ENCODE results near the gene SHISA4.
A peak's percentile ranks its signal among the peaks of the same experiment; 100 is the strongest.
"Not testable (repeated sequence)": the region's sequence is repeated elsewhere in the genome, so short reads cannot be mapped to it uniquely, and the experiment has no call there.

The SHISA4 gene

DNA sequence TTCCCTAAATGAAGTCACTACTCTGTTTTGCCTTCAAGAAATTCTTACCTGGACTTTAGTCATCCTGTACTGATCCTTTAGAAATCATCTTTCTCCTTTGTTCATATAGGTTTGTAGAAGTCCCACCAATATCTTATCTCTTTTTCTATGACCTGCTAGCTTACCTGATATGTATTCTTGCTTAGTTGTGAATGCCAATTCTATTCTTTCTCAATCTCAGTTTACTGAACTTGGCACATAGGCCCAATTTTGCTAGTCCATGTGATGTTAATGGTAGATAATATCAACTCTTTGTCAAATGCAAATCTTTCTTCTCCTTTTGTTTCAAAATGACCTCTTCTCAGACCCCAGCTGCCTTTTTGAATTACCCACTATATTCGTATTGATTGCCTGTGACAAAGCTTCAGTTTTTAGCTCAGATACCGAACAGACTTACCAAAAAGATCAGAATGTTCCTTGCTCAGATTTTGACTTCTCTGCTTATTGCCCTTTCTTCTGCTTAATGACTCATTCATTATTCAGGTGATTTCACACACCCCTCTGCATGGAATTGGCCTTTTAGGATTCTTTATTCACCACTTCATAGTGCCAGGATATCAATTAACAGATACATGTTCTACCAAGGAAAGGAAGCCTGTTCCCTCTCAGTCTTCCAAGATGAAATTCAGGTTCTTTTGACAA, 39.2 kb upstream of the SHISA4 start:
- Histone ChIP-seq H2AFZ (ENCODE audit: low read length, unreplicated experiment) (peak overlapping the region; percentile 24), H3K36me3 (ENCODE audit: insufficient read depth, low read length) (peaks cover 39% of the 10 kb centered on the region), H3K4me3 (ENCODE audit: low read depth, low read length) (peak overlapping the region; percentile 35; the same call in 1 of the 2 replicates), H3K27ac (ENCODE audit: low read depth, low read length) (peak overlapping the region; percentile 84), H3K27me3 (ENCODE audit: insufficient read depth, low read length) (no peaks in the 10 kb centered on the region), H3K4me1 (ENCODE audit: control insufficient read depth, insufficient read depth, low read length, unreplicated experiment) (peaks cover 50% of the 10 kb centered on the region), H3K79me2 (ENCODE audit: control insufficient read depth, insufficient read depth, low read length, unreplicated experiment) (peaks cover 37% of the 10 kb centered on the region)

DNA sequence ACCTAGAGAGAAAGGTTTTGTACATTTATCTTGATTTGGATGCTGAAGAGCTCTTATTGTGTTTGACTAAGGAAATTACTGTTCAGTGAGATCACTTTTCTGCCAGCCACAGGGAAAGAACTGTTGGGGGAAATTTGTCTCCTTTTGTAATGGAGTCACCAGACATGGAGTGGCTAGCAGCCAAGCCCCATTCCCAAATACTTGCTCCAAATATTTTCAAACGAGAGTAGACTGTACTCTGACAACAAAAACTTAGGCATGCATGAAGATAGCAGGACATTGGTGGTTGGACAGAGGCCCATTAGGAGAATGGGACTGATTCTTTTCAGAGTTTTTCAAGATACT, 38.7 kb upstream of the SHISA4 start:
- Histone ChIP-seq H3K27me3 (ENCODE audit: insufficient read depth, low read length) (no peaks in the 10 kb centered on the region), H3K27ac (ENCODE audit: low read depth, low read length) (peak overlapping the region; percentile 84), H2AFZ (ENCODE audit: low read length, unreplicated experiment) (peak overlapping the region; percentile 24), H3K79me2 (ENCODE audit: control insufficient read depth, insufficient read depth, low read length, unreplicated experiment) (peaks cover 34% of the 10 kb centered on the region), H3K4me3 (ENCODE audit: low read depth, low read length) (peak overlapping the region; percentile 35; the same call in 1 of the 2 replicates), H3K36me3 (ENCODE audit: insufficient read depth, low read length) (peaks cover 44% of the 10 kb centered on the region), H3K4me1 (ENCODE audit: control insufficient read depth, insufficient read depth, low read length, unreplicated experiment) (peaks cover 45% of the 10 kb centered on the region)

DNA sequence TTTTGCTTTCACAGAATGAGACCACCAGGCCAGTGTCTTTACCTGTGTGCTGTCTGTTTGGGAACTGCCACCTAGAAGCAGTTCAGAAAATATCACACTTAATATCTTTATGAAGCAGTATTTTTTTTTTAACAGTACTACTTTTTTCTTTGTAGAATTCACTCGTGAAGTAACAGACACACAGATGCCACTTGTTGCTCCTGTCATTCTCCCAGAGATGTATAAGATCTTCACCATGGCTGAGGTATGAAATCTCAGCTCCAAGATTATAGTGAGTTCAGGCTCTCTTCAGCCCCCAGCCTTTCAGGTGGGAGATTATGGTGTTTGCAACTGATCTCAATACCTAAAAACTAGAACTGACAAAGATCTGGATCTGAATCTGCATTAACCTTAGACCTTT, 36.7 kb upstream of the SHISA4 start:
- Histone ChIP-seq H3K27me3 (ENCODE audit: insufficient read depth, low read length) (no peaks in the 10 kb centered on the region), H3K4me1 (ENCODE audit: control insufficient read depth, insufficient read depth, low read length, unreplicated experiment) (peaks cover 37% of the 10 kb centered on the region), H2AFZ (ENCODE audit: low read length, unreplicated experiment) (no peak overlapping the region), H3K36me3 (ENCODE audit: insufficient read depth, low read length) (peaks cover 62% of the 10 kb centered on the region), H3K79me2 (ENCODE audit: control insufficient read depth, insufficient read depth, low read length, unreplicated experiment) (peaks cover 18% of the 10 kb centered on the region), H3K27ac (ENCODE audit: low read depth, low read length) (no peak overlapping the region), H3K4me3 (ENCODE audit: low read depth, low read length) (no peak overlapping the region)

- not testable (repeated sequence) for H3K79me2 ChIP-seq (ENCODE audit: control insufficient read depth, insufficient read depth, low read length, unreplicated experiment); H2AFZ ChIP-seq (ENCODE audit: low read length, unreplicated experiment); H3K4me3 ChIP-seq (ENCODE audit: low read depth, low read length); H3K4me1 ChIP-seq (ENCODE audit: control insufficient read depth, insufficient read depth, low read length, unreplicated experiment); H3K27ac ChIP-seq (ENCODE audit: low read depth, low read length); H3K27me3 ChIP-seq (ENCODE audit: insufficient read depth, low read length)
- H3K36me3 ChIP-seq (ENCODE audit: insufficient read depth, low read length), result peaks cover 57% of the 10 kb centered on the region
These were observed 32.0 kb upstream of the SHISA4 start for GRCh38 chr1:201856722-201857121.

GRCh38 chr1:201859424-201859823, 29.3 kb upstream of the SHISA4 start:
- Histone ChIP-seq H3K4me3 (ENCODE audit: low read depth, low read length) (no peak overlapping the region), H3K4me1 (ENCODE audit: control insufficient read depth, insufficient read depth, low read length, unreplicated experiment) (no peaks in the 10 kb centered on the region), H2AFZ (ENCODE audit: low read length, unreplicated experiment) (no peak overlapping the region), H3K27me3 (ENCODE audit: insufficient read depth, low read length) (no peaks in the 10 kb centered on the region), H3K79me2 (ENCODE audit: control insufficient read depth, insufficient read depth, low read length, unreplicated experiment) (no peaks in the 10 kb centered on the region), H3K36me3 (ENCODE audit: insufficient read depth, low read length) (peaks cover 43% of the 10 kb centered on the region), H3K27ac (ENCODE audit: low read depth, low read length) (no peak overlapping the region)

- Histone ChIP-seq H3K27ac (ENCODE audit: low read depth, low read length) (no peak overlapping the region), H3K79me2 (ENCODE audit: control insufficient read depth, insufficient read depth, low read length, unreplicated experiment) (no peaks in the 10 kb centered on the region), H3K4me3 (ENCODE audit: low read depth, low read length) (no peak overlapping the region), H3K27me3 (ENCODE audit: insufficient read depth, low read length) (no peaks in the 10 kb centered on the region), H3K4me1 (ENCODE audit: control insufficient read depth, insufficient read depth, low read length, unreplicated experiment) (no peaks in the 10 kb centered on the region), H3K36me3 (ENCODE audit: insufficient read depth, low read length) (peaks cover 27% of the 10 kb centered on the region), H2AFZ (ENCODE audit: low read length, unreplicated experiment) (no peak overlapping the region)
These were observed 27.2 kb upstream of the SHISA4 start for GRCh38 chr1:201861448-201861847.

DNA sequence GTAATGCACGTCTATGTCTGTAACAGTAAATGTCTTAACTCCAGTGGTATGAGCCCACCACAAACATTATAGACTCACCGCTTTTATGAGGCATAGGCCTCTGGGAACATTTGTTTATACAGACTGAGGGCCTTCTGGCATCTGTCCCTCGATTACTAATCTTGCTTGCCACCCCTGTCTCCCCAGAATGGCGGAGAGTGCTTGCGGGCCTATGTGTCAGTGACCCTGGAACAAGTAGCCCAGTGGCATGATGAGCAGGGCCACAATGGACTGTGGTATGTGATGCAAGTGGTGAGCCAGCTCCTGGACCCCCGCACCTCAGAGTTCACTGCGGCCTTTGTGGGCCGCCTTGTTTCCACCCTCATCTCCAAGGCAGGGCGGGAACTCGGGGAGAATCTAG, 18.3 kb upstream of the SHISA4 start:
- Histone ChIP-seq H3K27me3 (ENCODE audit: insufficient read depth, low read length) (no peaks in the 10 kb centered on the region), H2AFZ (ENCODE audit: low read length, unreplicated experiment) (no peak overlapping the region), H3K4me1 (ENCODE audit: control insufficient read depth, insufficient read depth, low read length, unreplicated experiment) (no peaks in the 10 kb centered on the region), H3K79me2 (ENCODE audit: control insufficient read depth, insufficient read depth, low read length, unreplicated experiment) (no peaks in the 10 kb centered on the region), H3K36me3 (ENCODE audit: insufficient read depth, low read length) (peaks cover 48% of the 10 kb centered on the region), H3K4me3 (ENCODE audit: low read depth, low read length) (no peak overlapping the region), H3K27ac (ENCODE audit: low read depth, low read length) (no peak overlapping the region)

GRCh38 chr1:201874672-201875071, 14.0 kb upstream of the SHISA4 start:
- Histone ChIP-seq H3K36me3 (ENCODE audit: insufficient read depth, low read length) (peaks cover 25% of the 10 kb centered on the region), H3K4me3 (ENCODE audit: low read depth, low read length) (no peak overlapping the region), H3K79me2 (ENCODE audit: control insufficient read depth, insufficient read depth, low read length, unreplicated experiment) (no peaks in the 10 kb centered on the region), H3K27ac (ENCODE audit: low read depth, low read length) (no peak overlapping the region), H3K27me3 (ENCODE audit: insufficient read depth, low read length) (no peaks in the 10 kb centered on the region), H2AFZ (ENCODE audit: low read length, unreplicated experiment) (no peak overlapping the region), H3K4me1 (ENCODE audit: control insufficient read depth, insufficient read depth, low read length, unreplicated experiment) (no peaks in the 10 kb centered on the region)

DNA sequence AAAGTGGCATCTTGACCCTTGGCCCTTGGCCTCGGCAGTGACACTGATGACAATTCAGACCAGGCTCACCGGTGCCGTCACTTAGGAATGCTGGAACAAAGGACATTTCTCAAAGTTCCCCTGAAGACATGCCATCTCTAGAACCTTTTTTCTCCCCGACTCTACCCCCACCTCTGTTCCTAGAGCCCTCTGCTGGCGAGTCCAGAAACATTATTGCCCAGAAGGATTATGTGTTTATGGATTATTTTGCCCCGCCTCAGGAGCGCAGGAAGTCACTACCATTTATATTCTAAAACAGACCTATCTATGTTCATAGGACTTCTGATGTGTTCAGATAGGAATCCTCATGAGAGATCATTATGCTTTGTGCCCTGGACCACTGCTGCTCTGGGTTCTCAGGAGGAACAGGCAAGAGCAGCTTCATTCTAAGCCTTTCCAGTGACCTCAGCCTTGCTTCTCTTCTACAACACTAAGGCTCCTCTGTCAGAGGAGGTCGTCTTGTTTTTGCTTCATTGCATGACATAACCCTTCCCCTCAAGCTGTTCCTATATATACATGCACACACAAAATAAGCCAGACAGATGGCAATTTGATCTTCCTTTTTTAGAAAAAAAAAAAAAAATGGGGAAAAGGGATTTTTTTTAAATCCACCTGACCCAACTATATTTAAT, 12.4 kb upstream of the SHISA4 start:
- H3K36me3 ChIP-seq (ENCODE audit: insufficient read depth, low read length), result peaks cover 19% of the 10 kb centered on the region
- H2AFZ ChIP-seq (ENCODE audit: low read length, unreplicated experiment), result no peak overlapping the region

DNA sequence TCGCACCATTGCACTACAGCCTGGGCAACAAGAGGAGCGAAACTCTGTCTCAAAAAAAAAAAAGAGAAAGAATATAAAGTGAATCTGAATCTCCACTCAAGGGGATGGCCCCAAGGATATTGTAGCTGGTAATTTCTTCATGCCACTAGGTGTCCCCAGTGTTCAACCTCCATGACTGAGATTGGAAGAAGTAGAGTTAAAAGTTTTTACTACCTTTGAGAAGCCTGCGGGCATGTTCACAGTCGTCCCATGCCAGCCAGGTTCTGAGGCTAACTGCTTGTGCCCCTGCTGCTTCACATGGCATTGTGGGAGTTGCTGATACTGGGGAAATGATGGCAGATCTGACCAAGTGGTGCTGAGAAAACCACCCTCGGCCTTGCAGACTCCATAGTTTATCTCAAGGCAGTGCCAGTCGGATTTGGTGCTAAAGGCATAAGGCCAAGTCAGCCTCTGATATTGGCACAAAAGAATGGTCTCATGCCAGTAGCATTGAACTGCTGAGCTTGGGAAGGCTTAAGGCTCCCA, 10.8 kb upstream of the SHISA4 start:
- Histone ChIP-seq H3K79me2 (ENCODE audit: control insufficient read depth, insufficient read depth, low read length, unreplicated experiment) (no peaks in the 10 kb centered on the region), H2AFZ (ENCODE audit: low read length, unreplicated experiment) (no peak overlapping the region), H3K27ac (ENCODE audit: low read depth, low read length) (no peak overlapping the region), H3K27me3 (ENCODE audit: insufficient read depth, low read length) (no peaks in the 10 kb centered on the region), H3K4me3 (ENCODE audit: low read depth, low read length) (no peak overlapping the region), H3K36me3 (ENCODE audit: insufficient read depth, low read length) (peaks cover 13% of the 10 kb centered on the region), H3K4me1 (ENCODE audit: control insufficient read depth, insufficient read depth, low read length, unreplicated experiment) (peaks cover 6% of the 10 kb centered on the region)

More for the DNA sequence above, 12.4 kb upstream of the SHISA4 start:
- H3K4me1 ChIP-seq (ENCODE audit: control insufficient read depth, insufficient read depth, low read length, unreplicated experiment), result no peaks in the 10 kb centered on the region
- no peak overlapping the region for H3K27ac ChIP-seq (ENCODE audit: low read depth, low read length)
- H3K4me3 ChIP-seq (ENCODE audit: low read depth, low read length), result no peak overlapping the region
- no peaks in the 10 kb centered on the region for H3K79me2 ChIP-seq (ENCODE audit: control insufficient read depth, insufficient read depth, low read length, unreplicated experiment)
- no peaks in the 10 kb centered on the region for H3K27me3 ChIP-seq (ENCODE audit: insufficient read depth, low read length)
